Activated CD8-positive, alpha-beta memory T cell treated with anti-CD3 and anti-CD28 coated beads, Interleukin-2, amount 50 U/mL, for 48 hours (primary cell): ENCODE results near the gene CDH8.

Experiments used
- DNase-seq: peaks from one replicate; pipeline ENCODE4 v3.0.0-alpha.2; 2020

Gene CDH8, protein sequence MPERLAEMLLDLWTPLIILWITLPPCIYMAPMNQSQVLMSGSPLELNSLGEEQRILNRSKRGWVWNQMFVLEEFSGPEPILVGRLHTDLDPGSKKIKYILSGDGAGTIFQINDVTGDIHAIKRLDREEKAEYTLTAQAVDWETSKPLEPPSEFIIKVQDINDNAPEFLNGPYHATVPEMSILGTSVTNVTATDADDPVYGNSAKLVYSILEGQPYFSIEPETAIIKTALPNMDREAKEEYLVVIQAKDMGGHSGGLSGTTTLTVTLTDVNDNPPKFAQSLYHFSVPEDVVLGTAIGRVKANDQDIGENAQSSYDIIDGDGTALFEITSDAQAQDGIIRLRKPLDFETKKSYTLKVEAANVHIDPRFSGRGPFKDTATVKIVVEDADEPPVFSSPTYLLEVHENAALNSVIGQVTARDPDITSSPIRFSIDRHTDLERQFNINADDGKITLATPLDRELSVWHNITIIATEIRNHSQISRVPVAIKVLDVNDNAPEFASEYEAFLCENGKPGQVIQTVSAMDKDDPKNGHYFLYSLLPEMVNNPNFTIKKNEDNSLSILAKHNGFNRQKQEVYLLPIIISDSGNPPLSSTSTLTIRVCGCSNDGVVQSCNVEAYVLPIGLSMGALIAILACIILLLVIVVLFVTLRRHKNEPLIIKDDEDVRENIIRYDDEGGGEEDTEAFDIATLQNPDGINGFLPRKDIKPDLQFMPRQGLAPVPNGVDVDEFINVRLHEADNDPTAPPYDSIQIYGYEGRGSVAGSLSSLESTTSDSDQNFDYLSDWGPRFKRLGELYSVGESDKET

DNA sequence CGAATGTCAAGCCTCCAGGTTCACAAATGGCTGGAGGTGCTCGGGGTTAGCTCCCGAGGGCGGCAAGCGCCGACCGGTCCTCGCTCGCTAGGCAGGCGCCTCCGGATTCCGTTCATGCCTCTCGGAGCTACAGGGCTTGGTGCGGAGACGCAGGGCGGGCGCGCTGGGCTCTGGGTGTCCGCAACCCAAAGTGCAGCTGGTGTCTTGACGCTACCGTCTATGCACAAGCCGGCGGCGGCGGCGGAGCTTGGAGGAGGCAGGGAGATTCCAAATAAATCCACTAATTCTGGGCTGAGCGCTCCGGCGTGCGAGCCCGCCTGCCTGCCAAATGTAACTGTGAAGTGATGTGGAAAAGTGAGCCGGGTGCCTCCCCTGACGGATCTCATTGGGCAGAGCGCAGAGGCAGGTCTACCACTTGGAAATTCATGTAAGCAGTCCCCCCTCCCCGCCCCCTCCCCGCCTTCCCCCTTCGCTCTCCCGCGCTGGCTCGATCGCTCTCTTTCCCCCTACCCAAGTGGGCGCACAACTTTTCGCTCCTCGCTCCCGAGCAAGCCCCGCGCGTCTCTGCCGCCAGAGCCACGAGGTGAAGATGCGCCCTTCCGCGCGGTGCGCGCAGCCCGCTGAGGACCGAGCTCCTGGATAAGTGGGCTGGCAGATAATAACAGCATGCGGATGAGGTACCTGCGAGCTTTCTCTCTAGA, at the start of gene CDH8:
CDH8 (minus strand) TSS at position 338 of the 701 bp plus-strand sequence. CDS start 15,035 bp downstream, outside the sequence.
- no peak for DNase-seq

DNA sequence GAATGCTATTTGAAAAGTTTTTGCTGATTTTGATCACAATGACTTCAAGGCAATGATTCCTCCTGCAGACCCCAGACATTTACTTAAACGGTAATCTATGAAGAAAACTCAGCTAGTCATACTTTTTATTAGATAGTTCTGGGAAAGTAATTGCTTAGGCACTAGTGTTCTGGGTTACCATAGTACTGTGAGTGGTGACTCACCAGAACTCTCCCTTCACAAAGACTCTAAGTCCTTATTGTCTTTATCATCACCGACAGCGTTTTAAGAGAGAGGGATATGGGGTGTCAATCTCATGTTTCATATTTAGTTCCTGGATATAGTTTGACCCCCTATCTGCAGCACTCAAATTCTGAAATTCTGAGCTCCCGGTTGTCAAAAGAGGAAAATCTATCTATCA, 43.0 kb upstream of the CDH8 start:
- no peak for DNase-seq

DNA sequence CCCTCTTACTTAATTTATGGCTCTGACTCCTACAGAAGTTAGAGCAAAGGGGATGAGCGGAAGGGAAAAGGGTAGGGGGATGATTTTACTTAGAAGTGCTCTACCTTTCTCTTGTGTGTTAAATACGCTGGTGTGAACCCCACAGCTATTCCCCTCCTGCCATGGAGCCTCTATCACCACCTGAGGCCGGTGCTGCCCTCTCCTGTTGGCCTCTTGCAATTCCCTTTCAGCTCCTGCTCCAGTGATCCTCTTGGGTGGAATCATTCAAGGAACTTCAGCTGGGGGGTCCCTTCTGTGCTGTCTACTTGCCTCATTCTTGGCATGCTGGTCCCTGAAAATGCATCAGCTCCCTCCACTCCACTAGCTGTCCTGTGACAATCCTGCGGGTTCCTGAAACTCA, 41.8 kb upstream of the CDH8 start:
- no peak for DNase-seq

DNA sequence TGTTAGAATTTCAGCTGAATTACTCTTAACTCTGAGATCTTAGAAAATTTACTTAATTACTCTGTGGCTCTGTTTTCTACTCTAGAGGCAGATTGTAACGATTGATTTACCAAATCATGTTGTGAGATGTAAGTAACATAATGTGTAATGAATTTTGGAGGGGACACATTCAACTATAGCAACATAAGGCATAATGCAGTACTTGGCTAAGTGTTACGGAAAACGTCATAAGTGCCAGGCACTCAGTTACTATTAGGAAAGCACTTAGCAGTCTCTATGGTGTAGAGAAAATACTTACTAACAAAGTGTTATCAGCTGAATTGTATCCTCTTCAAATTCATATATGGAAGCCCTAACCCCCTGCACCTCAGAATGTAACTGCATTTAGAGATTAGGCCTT, 40.6 kb upstream of the CDH8 start:
- DNase-seq = no peak

DNA sequence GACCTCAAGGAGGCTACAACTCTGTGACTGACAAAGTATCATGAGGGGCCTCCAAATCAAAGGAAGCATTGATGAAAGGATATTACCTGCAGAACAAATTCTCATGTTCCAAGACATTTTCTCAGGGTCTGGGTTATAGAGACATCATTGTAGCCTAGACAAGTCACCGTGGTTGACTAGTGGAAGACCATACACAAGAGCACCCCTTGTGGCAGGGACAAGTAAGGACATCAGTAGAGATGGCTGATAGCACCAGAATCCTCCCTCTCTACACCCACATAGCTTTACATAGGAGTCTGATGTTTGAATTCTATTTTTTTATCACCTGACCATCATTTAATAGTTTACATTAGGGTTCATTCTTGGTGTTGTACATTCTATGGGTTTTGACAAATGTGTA, 32.5 kb upstream of the CDH8 start:
- no peak for DNase-seq

DNA sequence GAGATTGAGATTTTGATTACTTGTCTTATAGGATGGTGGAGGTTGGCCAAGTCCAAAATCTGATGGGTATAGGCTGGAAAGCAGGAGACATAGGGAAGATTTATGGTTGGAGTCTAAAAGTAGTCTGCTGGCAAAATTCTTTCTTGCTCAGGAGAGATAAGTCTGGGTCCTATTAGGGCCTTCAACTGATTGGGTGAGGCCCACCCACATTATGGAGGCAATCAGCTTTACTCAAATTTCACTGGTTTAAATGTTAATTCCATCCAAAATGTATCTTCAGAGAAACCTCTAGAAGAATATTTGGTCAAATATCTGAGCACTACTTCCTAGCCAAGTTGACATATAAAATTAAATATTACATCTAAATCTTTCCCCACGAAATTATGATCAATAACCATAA, 31.7 kb upstream of the CDH8 start:
- DNase-seq = no peak

DNA sequence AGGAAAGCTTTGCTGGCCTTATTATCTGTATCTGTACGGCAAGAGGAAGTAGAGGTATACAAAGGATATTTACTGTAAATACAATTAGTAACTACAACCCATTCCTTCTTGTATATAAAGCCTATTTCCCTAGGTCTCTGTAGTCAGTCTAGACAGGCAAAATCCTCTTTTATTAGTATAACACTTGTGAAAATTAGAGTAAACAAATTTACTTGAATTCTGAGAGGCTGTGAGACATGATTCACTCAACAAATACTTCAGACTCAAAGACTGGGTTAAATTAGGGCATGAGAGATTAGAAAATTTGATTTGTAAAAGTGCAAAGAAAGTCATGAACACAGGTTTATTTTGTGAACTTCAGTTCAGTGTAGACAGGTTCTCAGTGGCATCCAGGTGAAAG, 30.9 kb upstream of the CDH8 start:
- no peak for DNase-seq

DNA sequence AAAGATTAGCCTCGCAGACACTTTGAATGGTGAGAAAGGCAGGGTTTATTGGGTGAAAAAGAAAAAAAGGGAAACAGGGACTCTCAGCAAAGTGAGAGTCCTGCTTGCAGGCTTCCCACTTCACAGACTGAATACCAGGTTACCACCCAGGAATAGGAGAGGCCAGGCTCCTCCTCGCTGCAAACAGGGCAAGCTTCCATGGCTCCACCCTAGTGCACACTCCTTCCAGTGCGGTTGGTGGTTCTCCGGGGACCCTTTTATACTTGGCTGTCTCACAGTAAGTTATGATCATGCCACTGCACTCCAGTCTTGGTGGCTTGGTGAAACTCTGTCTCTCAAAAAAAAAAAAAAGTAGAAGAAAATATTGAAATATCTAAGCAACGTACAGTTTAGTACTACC, 30.5 kb upstream of the CDH8 start:
- DNase-seq = no peak

DNA sequence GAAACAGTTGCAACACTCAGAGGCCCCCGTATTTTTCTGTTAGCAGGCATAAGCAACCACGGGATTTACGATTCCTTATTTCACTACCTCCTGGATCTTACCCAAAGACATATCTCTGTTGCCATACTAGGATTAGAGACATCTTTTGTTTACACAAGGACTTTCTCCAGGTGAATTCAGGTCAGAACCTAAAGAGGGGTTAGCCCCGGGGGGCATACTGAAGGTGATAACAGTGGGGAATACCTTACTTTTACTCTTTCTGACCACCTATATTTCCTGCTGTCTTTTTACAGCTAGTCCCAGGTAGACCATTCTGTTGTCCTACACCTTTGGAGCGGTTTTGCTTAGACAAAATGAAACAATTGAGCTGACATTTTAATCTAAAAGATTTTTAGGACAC, 27.9 kb upstream of the CDH8 start:
- no peak for DNase-seq

DNA sequence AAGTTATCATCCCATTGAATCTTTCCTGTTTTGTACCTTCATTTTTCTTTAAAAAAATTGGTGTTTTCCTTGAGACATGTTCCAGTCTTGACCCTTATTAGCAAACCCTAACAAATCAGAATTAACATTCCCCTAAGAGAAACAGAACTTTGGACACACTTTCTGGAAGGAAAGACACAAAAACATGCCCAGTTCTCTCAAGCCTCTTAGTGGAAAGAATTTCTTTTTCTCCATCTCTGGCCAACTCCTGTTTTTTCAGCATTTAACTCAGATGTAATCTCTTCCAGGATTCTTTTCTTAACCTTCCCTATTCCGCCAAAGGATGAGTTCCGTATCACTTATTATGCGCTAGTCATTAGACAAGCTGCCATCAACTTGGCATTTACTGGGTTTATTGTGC, 23.9 kb upstream of the CDH8 start:
- no peak for DNase-seq

DNA sequence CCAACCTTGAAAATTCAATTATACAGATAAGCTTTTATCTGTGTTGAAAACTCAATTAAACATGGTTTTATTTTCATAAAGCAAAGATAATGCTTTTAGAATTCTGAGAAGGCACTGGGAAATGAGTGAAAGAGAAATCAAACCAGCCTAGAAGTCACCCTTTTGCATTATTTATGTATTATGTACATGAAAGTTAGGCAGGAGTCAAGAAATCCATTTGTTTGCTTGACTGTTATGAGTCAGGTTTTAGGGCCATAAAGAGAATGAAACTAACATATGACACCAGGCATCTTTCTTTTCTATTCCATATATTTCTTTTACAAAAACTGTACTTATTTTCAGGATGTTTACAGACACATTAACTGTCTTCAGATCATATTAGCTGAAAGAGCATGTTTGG, 23.3 kb upstream of the CDH8 start:
- no peak for DNase-seq

DNA sequence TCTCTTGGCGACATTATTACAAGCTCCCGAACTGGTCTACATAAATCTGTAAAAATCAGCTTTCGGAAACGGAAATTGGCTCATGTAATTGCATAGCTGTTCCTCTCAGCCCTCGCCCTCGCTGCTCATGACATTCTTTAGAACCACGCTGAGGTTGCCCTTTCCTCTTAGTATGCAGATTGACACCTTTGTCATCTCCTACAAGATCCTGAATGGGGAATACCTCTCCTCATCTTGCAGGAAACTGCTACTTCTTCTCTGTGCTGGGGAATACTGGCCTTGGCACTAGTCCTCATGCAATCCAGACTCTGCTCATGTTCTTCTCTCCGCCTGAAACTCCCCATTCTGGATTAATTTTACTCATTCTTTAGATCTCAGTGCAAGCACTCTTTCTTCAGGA, 22.2 kb upstream of the CDH8 start:
- no peak for DNase-seq

DNA sequence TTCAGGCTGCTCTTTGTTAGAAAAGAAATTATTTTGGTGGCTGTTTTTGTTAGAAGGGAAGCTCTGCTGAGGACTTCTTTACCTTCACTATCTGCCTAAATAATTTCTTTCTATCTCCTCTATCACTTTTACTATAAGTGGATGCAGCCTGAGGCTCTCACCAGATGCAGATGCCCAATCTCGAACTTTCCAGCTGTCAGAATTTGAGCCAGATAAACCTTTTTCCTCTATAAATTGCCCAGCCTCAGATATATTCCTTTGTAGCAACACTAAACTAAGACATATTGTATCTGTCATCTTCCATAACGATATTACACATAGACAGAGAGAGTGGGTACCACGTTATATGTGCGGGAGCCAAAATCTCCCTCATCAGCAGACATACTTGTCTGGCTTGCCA, 15.7 kb upstream of the CDH8 start:
- DNase-seq = no peak

DNA sequence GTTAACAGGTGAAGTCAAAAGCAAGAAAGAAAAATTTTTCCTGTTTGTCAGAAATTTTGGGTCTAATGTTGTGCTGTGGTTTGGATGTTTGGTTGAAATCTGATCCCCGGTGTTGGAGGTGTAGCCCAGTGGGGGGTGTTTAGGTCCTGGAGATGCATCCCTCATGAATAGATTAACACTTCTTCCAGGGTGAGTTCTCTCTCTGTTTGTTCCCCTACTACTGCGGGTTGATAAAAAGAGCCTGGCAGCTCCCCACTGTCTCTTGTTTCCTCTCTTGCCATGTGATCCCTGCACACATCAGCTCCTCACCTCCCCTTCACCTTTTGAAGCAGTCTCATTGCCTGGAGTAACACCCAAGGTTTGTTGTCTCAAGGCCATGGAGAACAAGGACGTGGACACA, 14.6 kb upstream of the CDH8 start:
- DNase-seq = no peak

DNA sequence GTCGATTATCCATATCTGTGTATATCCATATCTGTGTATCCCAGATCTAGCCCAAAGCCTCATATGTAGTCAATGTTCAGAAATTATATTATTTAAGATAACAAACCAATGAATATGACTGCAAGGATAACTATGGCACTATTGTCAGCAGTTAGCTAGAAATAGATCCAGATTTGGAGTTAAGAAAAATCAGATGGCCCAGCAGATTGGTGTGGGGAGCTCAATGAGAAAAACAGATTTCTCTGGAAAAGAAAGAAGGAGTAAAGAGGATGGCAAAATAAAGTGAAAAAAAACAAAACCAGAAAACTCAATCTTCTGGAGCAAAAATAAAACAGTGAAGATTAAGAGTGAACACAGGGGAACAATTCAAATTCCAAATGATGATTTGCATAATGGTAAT, 10.6 kb upstream of the CDH8 start:
- DNase-seq = no peak

DNA sequence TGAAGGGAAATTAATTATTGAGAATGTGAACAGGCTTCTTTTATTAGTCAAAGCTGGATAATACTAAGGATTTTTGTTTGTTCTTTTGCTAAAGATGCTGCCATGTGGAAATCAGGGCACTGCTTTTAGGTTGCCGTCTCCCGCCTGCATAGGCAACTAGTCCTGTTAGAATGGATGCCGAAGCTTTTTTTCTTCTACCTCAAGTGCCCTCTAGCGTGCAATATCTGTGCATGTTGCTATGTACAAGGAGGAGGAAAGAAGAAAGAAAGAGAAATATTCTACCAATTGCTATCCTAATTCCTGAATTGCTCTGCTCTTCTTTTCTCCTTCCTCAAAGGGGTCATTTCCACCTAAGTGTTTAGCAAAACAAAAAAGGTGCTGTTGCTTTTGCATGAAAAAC, 5.2 kb upstream of the CDH8 start:
- DNase-seq = no peak

DNA sequence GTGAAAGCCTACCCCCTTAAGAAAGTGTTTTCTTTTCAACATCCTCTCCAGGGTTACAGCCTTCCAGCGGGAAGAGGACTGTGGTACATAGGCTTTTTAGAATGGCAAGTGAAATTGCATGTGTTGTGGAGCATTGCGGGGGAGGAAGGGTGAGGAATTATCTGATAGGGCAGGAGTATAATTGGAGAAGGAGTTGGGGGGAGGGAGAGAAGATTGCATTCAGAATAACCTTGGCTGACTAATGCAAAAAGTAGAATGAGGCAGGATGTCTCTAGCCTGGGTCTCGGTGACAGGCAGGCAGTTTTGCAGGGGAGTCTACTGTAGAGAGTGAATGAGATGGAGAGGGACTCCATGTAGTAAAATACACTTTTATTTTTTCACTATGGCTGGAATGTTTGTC, 2.4 kb upstream of the CDH8 start:
- DNase-seq = no peak

DNA sequence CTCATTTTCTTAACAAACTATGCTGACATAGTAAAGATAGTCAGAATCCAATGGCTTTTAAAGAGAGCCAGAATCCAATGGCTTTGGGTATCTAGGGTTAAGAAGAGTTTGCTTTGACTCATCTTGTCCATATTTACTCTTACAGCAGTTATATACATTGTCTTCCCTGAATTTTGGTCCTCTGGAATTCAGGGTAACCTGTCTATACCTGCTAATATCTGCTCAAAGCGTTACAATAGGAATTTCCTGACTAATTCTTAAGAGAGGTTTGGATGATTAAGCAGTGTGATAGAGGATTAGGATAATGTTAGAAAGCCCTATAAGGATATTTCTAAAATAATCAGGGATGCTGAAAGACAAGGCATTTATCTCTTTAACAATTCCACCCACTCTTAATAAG, 2.0 kb upstream of the CDH8 start:
- DNase-seq = no peak

DNA sequence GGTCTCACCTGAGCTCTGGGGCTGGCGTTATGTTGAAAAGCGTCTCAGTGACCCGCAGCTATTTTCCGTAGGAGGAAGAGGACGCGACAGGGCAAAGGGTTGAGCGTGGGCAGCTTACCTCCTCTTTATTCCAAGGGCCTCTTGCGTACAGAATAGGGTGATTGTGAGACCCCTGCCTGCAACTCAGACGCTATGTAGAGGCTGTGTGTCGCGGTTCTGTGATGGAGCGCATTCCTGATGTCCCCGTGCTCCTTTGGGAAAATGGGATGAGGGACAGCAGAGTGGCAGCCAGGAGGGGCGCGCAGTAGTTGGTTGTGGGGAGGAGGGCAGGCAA, 531 bp upstream of the CDH8 start:
- no peak for DNase-seq

DNA sequence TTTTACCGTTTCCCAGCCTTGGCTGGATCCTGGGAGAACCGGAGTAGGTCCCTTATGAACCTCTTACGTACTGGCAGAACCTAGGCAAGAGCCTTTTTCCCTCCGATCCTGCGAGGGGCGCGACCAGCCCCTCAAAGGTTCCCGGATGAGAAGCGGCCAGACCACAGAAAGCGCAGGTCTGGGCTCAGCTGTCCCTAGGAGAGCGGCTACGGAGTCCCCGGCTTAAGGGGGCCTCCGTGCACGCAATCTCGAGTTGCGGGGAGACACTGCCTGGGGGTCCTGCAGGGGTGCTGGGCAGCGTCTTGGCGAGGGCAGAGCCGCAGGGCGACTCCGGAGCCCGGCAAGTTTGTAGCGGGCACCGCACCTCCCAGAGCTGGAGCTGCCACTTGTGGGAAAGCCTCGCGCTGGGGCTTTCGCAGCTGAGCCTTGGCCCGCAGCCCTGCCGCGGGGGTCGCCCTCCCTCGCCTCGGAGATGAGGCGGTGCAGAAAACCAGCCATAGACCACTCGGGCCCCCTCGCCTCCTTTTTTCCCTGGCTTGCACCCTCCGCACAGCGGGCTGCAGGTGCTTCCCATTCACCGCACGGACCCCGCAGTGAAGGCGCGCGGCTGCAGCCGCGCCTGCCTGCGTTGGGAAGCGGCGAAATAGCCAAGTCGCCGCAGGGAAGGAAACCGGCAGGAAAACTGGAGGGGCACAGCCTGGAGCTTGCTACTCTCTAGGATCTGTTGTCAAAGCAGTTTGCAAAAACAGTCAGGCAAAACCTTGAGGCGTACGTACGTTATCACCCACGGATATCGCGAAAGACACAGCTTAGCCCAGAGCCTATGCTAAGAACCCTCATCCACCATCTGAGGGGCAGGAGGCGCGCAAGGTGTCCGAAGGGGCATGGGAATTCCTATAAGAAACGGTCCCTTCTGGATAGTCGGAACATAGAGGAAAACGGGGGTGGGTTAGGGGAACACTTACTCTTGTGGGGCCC, 834 bp downstream of the CDH8 start:
- no peak for DNase-seq

DNA sequence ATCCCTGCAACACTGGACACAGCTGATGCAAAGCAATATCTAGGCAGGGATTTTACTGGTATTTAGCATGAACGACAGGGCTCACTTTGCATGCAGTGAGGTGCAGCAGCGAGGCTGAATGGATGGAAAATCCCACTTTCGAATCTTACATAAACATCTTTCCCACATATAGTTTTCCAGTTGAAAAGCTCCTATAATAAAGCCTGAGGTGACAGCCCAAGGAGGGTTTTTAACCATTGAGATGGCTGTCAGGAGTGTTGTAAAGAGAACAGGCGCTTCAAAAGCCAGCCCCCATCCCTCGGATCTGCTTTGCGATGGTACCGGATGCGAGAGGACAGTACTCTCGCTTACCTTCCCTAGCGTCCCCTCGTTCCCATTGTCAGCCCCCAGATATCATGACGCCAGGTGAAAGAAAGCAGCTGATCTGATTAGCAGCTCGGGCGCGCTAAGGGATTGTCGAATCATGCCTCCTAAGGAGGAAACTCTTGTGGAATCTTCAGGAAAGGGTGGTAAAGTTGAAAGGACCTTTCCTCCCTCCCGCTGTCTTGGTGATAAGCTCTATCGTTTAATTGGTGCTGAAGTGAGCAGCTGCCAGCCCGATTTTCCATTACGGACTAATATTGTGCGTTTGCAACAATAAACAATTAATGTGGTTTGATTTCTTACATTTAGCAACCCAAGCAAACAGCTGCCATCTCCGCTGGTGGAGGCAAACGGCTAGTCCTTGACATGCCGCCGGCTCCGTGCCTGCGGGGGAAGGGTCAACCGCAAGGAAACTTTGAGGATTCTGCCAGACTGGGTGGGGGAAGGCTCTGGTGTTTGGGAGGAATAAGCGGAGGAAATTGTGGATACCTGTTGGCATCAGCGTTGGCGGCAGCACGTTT, 1.8 kb downstream of the CDH8 start:
- no peak for DNase-seq

DNA sequence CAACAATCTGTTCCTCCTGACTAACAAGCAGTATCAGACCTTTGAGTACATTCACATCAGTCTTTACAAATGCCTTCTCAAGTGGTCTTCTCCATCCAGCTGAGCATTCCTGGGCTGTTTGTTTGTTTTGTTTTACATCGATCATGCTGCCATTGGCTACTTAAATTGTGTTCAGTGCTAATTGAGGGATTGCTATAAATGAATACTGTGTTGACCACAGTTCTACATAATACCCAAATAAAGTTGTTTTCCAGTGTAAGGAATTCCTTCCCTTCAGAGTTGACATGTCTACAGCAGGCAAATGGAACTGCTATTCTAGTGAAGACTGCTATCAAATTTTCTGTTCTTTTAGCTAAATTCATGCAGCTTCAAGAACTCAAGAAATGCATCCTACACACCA, 3.2 kb downstream of the CDH8 start:
- no peak for DNase-seq
